Measurements from ENCODE around the gene UTF1.

The UTF1 gene

GRCh38 chr10:133249975-133250754 is 20.1 kb downstream of the UTF1 start:
- TF ChIP-seq FOXP2 (optimal IDR thresholded peaks at IDR 0.05; ENCODE audit: borderline replicate concordance, extremely low read depth, extremely low read length, insufficient read depth): no peak
- TF ChIP-seq POLR2AphosphoS5 (IDR thresholded peaks at IDR 0.05; ENCODE audit: low read depth, low read length): no peak
- TF ChIP-seq SIN3A (IDR thresholded peaks at IDR 0.05; ENCODE audit: borderline replicate concordance, insufficient read depth, low read length): no peak
- no peak for TF ChIP-seq REST (IDR thresholded peaks at IDR 0.05; ENCODE audit: insufficient read depth in 1 of 2, low read depth in 2 of 2, low read length in 2 of 2)
- no peak for TF ChIP-seq TAF1 (IDR thresholded peaks at IDR 0.05; ENCODE audit: borderline replicate concordance, insufficient read depth, low read length)

- TF ChIP-seq REST (IDR thresholded peaks at IDR 0.05; ENCODE audit: insufficient read depth in 1 of 2, low read depth in 2 of 2, low read length in 2 of 2) (no peak), POLR2AphosphoS5 (IDR thresholded peaks at IDR 0.05; ENCODE audit: low read depth, low read length) (no peak), SIN3A (IDR thresholded peaks at IDR 0.05; ENCODE audit: borderline replicate concordance, insufficient read depth, low read length) (no peak), TAF1 (IDR thresholded peaks at IDR 0.05; ENCODE audit: borderline replicate concordance, insufficient read depth, low read length) (no peak), FOXP2 (optimal IDR thresholded peaks at IDR 0.05; ENCODE audit: borderline replicate concordance, extremely low read depth, extremely low read length, insufficient read depth) (no peak)
Observed at GRCh38 chr10:133251388-133252222, 21.6 kb downstream of the UTF1 start.

GRCh38 chr10:133252223-133252552 is 22.2 kb downstream of the UTF1 start:
- TF ChIP-seq POLR2AphosphoS5 (IDR thresholded peaks at IDR 0.05; ENCODE audit: low read depth, low read length) (no peak), TAF1 (IDR thresholded peaks at IDR 0.05; ENCODE audit: borderline replicate concordance, insufficient read depth, low read length) (no peak), FOXP2 (optimal IDR thresholded peaks at IDR 0.05; ENCODE audit: borderline replicate concordance, extremely low read depth, extremely low read length, insufficient read depth) (no peak), REST (IDR thresholded peaks at IDR 0.05; ENCODE audit: insufficient read depth in 1 of 2, low read depth in 2 of 2, low read length in 2 of 2) (no peak), SIN3A (IDR thresholded peaks at IDR 0.05; ENCODE audit: borderline replicate concordance, insufficient read depth, low read length) (no peak)

- TF ChIP-seq POLR2AphosphoS5 (IDR thresholded peaks at IDR 0.05; ENCODE audit: low read depth, low read length): no peak
- no peak for TF ChIP-seq TAF1 (IDR thresholded peaks at IDR 0.05; ENCODE audit: borderline replicate concordance, insufficient read depth, low read length)
- TF ChIP-seq FOXP2 (optimal IDR thresholded peaks at IDR 0.05; ENCODE audit: borderline replicate concordance, extremely low read depth, extremely low read length, insufficient read depth): no peak
- no peak for TF ChIP-seq REST (IDR thresholded peaks at IDR 0.05; ENCODE audit: insufficient read depth in 1 of 2, low read depth in 2 of 2, low read length in 2 of 2)
Observed at GRCh38 chr10:133253361-133253955, 23.4 kb downstream of the UTF1 start.
